Panc1 (cell line): ENCODE data around the gene WDR46. TPM values are rescaled to one million over a fixed set of nuclear protein-coding genes. Genes with fewer than 3 reads are reported as not detected.
A peak's percentile ranks its signal among the peaks of the same experiment; 100 is the strongest.

ENCODE experiments used
- ATAC-seq: fragments of 200-7000 bp; cut with Tn5 transposase; 2 replicates; pipeline ENCODE4 v1.9.1; 2020; ENCODE audit warnings: mild to moderate bottlenecking, moderate library complexity
- Bru-seq: library from RNA; stranded (reverse); fragments of 400-500 nt; gene quantifications from one replicate; lab custom pipeline; 2021; lab: Mats Ljungman, UMichigan
- BruChase-seq, 2 experiments: library from RNA; stranded (reverse); fragments of 400-500 nt; gene quantifications; one replicate each; lab custom pipeline; 2021; lab: Mats Ljungman, UMichigan
- BruUV-seq: library from RNA; stranded (reverse); fragments of 400-500 nt; replicated peaks from 2 replicates; lab custom pipeline; 2021; lab: Mats Ljungman, UMichigan
- CTCF ChIA-PET: fragments of 300-600 bp; sonication (Branson Sonifier 250); formaldehyde crosslinking; loops from one replicate; lab custom pipeline; 2022; ENCODE audit warnings: antibody characterized with exemption; lab: Charles Lee
- POLR2A ChIA-PET: fragments of 300-600 bp; sonication (Branson Sonifier 250); formaldehyde crosslinking; loops from one replicate; lab custom pipeline; 2022; ENCODE audit warnings: antibody characterized with exemption; lab: Charles Lee
- DNase-seq: peaks from one replicate; pipeline ENCODE4 v3.0.0-alpha.2; 2010; ENCODE audit warnings: low read depth, low spot score
- H3K27ac ChIP-seq: 2 replicates; pipeline ENCODE4 v1.5.1; 2011; ENCODE audit warnings: mild to moderate bottlenecking, low read length, inconsistent platforms
- H3K27me3 ChIP-seq: fragments of 200-500 bp; sonication (Bioruptor generic); 2 replicates; pipeline ENCODE4 v1.6.0; 2014; ENCODE audit warnings: low read length, inconsistent platforms; ENCODE audit not compliant: control insufficient read depth, insufficient read depth
- H3K36me3 ChIP-seq: fragments of 200-500 bp; sonication (Bioruptor generic); 2 replicates; pipeline ENCODE4 v1.5.1; 2014; ENCODE audit warnings: inconsistent platforms, mild to moderate bottlenecking, low read length, moderate library complexity; ENCODE audit not compliant: control insufficient read depth, insufficient read depth
- H3K4me1 ChIP-seq: 2 replicates; pipeline ENCODE4 v1.5.1; 2011; ENCODE audit warnings: inconsistent platforms, mild to moderate bottlenecking, low read length, moderate library complexity; ENCODE audit not compliant: control insufficient read depth, insufficient read depth
- H3K4me3 ChIP-seq, 2 experiments: 2 replicates each; pipeline ENCODE4 v1.5.1; 2011 to 2012; ENCODE audit warnings: low read depth in 2 of 2, low read length in 2 of 2, mild to moderate bottlenecking in 2 of 2, inconsistent platforms in 1 of 2, moderate library complexity in 1 of 2
- H3K9me3 ChIP-seq: fragments of 200-500 bp; sonication (Bioruptor generic); 2 replicates; pipeline ENCODE4 v1.5.1; 2014; ENCODE audit warnings: low read depth, mild to moderate bottlenecking, inconsistent platforms, low read length, moderate library complexity; ENCODE audit not compliant: control insufficient read depth, insufficient read depth
- CTCF ChIP-seq: fragments of 450-650 bp; IDR thresholded peaks from 2 replicates; pipeline ENCODE4 v1.5.1; 2017; ENCODE audit warnings: mild to moderate bottlenecking
- POLR2AphosphoS5 ChIP-seq: IDR thresholded peaks from 2 replicates; pipeline ENCODE4 v1.6.1; 2012; ENCODE audit warnings: mild to moderate bottlenecking, low read depth, low read length, moderate library complexity
- REST ChIP-seq, 2 experiments: IDR thresholded peaks; 2 replicates each; pipeline ENCODE4 v1.6.1; 2011 to 2012; ENCODE audit warnings: low read depth in 2 of 2, control low read depth in 1 of 2, low read length in 1 of 2, mild to moderate bottlenecking in 1 of 2, moderate library complexity in 1 of 2; ENCODE audit not compliant: insufficient read depth in 1 of 2
- SIN3A ChIP-seq: IDR thresholded peaks from 2 replicates; pipeline ENCODE4 v1.6.1; 2012; ENCODE audit warnings: low read depth, mild to moderate bottlenecking, low read length, moderate library complexity, borderline replicate concordance; ENCODE audit not compliant: insufficient read depth
- TCF7L2 ChIP-seq: IDR thresholded peaks from 2 replicates; pipeline ENCODE4 v1.6.1; 2011; ENCODE audit warnings: mild to moderate bottlenecking, low read depth, low read length, inconsistent platforms
- in situ Hi-C: cut with HindIII; loops from 2 replicates; pipeline ENCODE4 v1.10.0; 2016; ENCODE audit warnings: low sequenced_read_pairs, low pct_unique_long_range_greater_than_20kb
- intact Hi-C: fragments of 100-400 bp; cut with micrococcal nuclease; formaldehyde crosslinking; loops from one replicate; pipeline ENCODE4 v1.10.0; 2022; ENCODE audit not compliant: unreplicated experiment
- long read RNA-seq: library from polyadenylated mRNA; unstranded; transcript quantifications from one replicate; pipeline ENCODE4 v2.0.0, GENCODE V29; 2021; ENCODE audit not compliant: unreplicated experiment
- polyA plus RNA-seq: library from polyadenylated mRNA; unstranded; fragments of >200 nt; gene quantifications from one replicate; pipeline ENCODE4 v1.2.1, GENCODE V29; 2012; ENCODE audit warnings: missing spikeins; ENCODE audit not compliant: insufficient read length
- total RNA-seq: library from RNA; stranded (reverse); gene quantifications from one replicate; pipeline ENCODE4 v1.2.1, GENCODE V29; 2021; ENCODE audit not compliant: unreplicated experiment

WDR46 gene, protein sequence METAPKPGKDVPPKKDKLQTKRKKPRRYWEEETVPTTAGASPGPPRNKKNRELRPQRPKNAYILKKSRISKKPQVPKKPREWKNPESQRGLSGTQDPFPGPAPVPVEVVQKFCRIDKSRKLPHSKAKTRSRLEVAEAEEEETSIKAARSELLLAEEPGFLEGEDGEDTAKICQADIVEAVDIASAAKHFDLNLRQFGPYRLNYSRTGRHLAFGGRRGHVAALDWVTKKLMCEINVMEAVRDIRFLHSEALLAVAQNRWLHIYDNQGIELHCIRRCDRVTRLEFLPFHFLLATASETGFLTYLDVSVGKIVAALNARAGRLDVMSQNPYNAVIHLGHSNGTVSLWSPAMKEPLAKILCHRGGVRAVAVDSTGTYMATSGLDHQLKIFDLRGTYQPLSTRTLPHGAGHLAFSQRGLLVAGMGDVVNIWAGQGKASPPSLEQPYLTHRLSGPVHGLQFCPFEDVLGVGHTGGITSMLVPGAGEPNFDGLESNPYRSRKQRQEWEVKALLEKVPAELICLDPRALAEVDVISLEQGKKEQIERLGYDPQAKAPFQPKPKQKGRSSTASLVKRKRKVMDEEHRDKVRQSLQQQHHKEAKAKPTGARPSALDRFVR
- total RNA-seq = 80.6 TPM
- polyA plus RNA-seq = 80.7 TPM
- Bru-seq, nascent RNA = percentile 76 among the genes with signal in this experiment
- percentile 77 among the genes with signal in this experiment for BruChase-seq, experiment 1, labeled RNA remaining after a 2-hour chase
- BruChase-seq, experiment 2, labeled RNA remaining after a 6-hour chase = percentile 87 among the genes with signal in this experiment
- long read RNA-seq, transcript WDR46-231 (15 exons, 2,358 nt) = major isoform, 110 of 160 reads
- long read RNA-seq, partial matches to known transcripts = 30 of 160 reads
- long read RNA-seq, other reads (novel, unspliced or antisense) = 20 of 160 reads

GRCh38 chr6:33288921-33289783 lies at the start of gene WDR46, which contains the start of gene PFDN6:
WDR46 (minus strand) TSS chr6:33289239; CDS start chr6:33289170, 69 bp downstream.
PFDN6 (plus strand) TSS chr6:33289601; CDS start chr6:33289857, 256 bp downstream.
- Histone ChIP-seq H3K4me3 (peak within 1 kb of the TSS; percentile 91 to 97), H3K27ac (peak within 1 kb of the TSS; percentile 95), H3K9me3 (no peaks in the 10 kb centered on the region), H3K4me1 (peaks cover 19% of the 10 kb centered on the region), H3K36me3 (peaks cover 13% of the 10 kb centered on the region), H3K27me3 (no peaks in the 10 kb centered on the region)
- BruUV-seq = no TSS peak
- CTCF ChIA-PET = interaction anchor here (0.6 to 1.6 kb wide), 2 partner anchors 12 to 44 kb away, joined by 4 to 5 read pairs; partner anchors contain the start of gene B3GALT4
- intact Hi-C loops = no loop called here
- POLR2A ChIA-PET = interaction anchor here (0.6 to 1.9 kb wide), 5 partner anchors 8 to 217 kb away, joined by 3 to 11 read pairs (median 3); partner anchors contain the start of gene B3GALT4
- peak; percentile 93 for DNase-seq
- ATAC-seq = peak; percentile 97
- in situ Hi-C loops = no loop called here
- TF ChIP-seq POLR2AphosphoS5 (peak; percentile 85), SIN3A (peak; percentile 68; the same call in 1 of the 2 replicates), CTCF (no peak), TCF7L2 (no peak), REST (IDR thresholded peaks at IDR 0.05; ENCODE audit: insufficient read depth in 1 of 2, low read depth in 2 of 2, low read length in 1 of 2) (no peak)

DNA sequence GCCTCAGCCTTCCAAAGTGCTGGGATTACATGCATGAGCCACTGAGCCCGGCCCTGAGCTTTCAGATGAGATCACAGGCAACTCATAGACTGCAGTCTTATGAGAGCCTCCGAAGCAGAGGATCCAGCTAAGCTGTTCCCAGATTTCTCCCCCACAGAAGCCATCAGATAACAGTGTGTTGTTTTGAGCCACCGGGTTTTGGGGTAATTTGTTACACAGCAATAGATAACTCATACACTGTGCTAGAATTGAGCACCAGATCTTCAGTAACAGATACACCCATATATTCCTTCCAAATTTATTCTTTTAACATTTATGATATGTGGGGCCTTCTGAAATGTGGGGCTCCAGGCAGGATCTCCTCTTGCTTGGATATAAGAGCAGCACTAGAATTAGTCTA lies 47.5 kb upstream of the WDR46 start:
- ChIA-PET CTCF (interaction anchor here (0.6 to 1.5 kb wide), 3 partner anchors 9 to 393 kb away, joined by 3 to 7 read pairs (median 4); no protein-coding TSS in a partner anchor), POLR2A (no interaction called here)
- Histone ChIP-seq H3K4me3 (no peak overlapping the region), H3K36me3 (no peaks in the 10 kb centered on the region), H3K27ac (no peak overlapping the region), H3K27me3 (no peaks in the 10 kb centered on the region), H3K9me3 (no peaks in the 10 kb centered on the region), H3K4me1 (no peaks in the 10 kb centered on the region)
- DNase-seq (no peak), ATAC-seq (no peak)
- in situ Hi-C loops = no loop called here
- TF ChIP-seq POLR2AphosphoS5 (no peak), TCF7L2 (no peak)
- no TSS peak for BruUV-seq
- intact Hi-C loops = no loop called here
